ENCODE data around the gene ARPC4. TPM values are rescaled to one million over a fixed set of nuclear protein-coding genes. Genes with fewer than 3 reads are reported as not detected.

The ARPC4 gene
- polyA plus RNA-seq = 166 TPM
- long read RNA-seq, donor 1, transcript ARPC4-201 (6 exons, 2,582 nt) = major isoform, 21 of 24 reads
- long read RNA-seq, donor 1, partial matches to known transcripts = 0 of 24 reads
- long read RNA-seq, donor 1, other reads (novel, unspliced or antisense) = 0 of 24 reads
- long read RNA-seq, donor 2, transcript ARPC4-201 (6 exons, 2,582 nt) = major isoform, 71 of 92 reads
- long read RNA-seq, donor 2, partial matches to known transcripts = 12 of 92 reads
- long read RNA-seq, donor 2, other reads (novel, unspliced or antisense) = 0 of 92 reads
- long read RNA-seq, donor 3 = 0 reads
- long read RNA-seq, donor 4, transcript ARPC4-201 (6 exons, 2,582 nt) = major isoform, 8 of 9 reads
- long read RNA-seq, donor 4, partial matches to known transcripts = 0 of 9 reads
- long read RNA-seq, donor 4, other reads (novel, unspliced or antisense) = 0 of 9 reads
- long read RNA-seq, donor 5, transcript ARPC4-201 (6 exons, 2,582 nt) = major isoform, 23 of 27 reads
- long read RNA-seq, donor 5, partial matches to known transcripts = 0 of 27 reads
- long read RNA-seq, donor 5, other reads (novel, unspliced or antisense) = 0 of 27 reads
- long read RNA-seq, donor 6, transcript ARPC4-201 (6 exons, 2,582 nt) = major isoform, 59 of 249 reads
- long read RNA-seq, donor 6, partial matches to known transcripts = 183 of 249 reads
- long read RNA-seq, donor 6, other reads (novel, unspliced or antisense) = 0 of 249 reads
- long read RNA-seq, donor 7, transcript ARPC4-201 (6 exons, 2,582 nt) = major isoform, 24 of 33 reads
- long read RNA-seq, donor 7, partial matches to known transcripts = 7 of 33 reads
- long read RNA-seq, donor 7, other reads (novel, unspliced or antisense) = 0 of 33 reads
- long read RNA-seq, donor 8, transcript ARPC4-201 (6 exons, 2,582 nt) = major isoform, 83 of 105 reads
- long read RNA-seq, donor 8, partial matches to known transcripts = 16 of 105 reads
- long read RNA-seq, donor 8, other reads (novel, unspliced or antisense) = 0 of 105 reads
- long read RNA-seq, donor 9, transcript ARPC4-201 (6 exons, 2,582 nt) = major isoform, 66 of 209 reads
- long read RNA-seq, donor 9, transcript ARPC4-208 (6 exons, 942 nt) = minor isoform, 6 of 209 reads
- long read RNA-seq, donor 9, partial matches to known transcripts = 135 of 209 reads
- long read RNA-seq, donor 9, other reads (novel, unspliced or antisense) = 0 of 209 reads
- long read RNA-seq, donor 10, transcript ARPC4-201 (6 exons, 2,582 nt) = major isoform, 56 of 81 reads
- long read RNA-seq, donor 10, partial matches to known transcripts = 20 of 81 reads
- long read RNA-seq, donor 10, other reads (novel, unspliced or antisense) = 0 of 81 reads
- long read RNA-seq, donor 11, transcript ARPC4-201 (6 exons, 2,582 nt) = major isoform, 27 of 42 reads
- long read RNA-seq, donor 11, partial matches to known transcripts = 11 of 42 reads
- long read RNA-seq, donor 11, other reads (novel, unspliced or antisense) = 0 of 42 reads

DNA sequence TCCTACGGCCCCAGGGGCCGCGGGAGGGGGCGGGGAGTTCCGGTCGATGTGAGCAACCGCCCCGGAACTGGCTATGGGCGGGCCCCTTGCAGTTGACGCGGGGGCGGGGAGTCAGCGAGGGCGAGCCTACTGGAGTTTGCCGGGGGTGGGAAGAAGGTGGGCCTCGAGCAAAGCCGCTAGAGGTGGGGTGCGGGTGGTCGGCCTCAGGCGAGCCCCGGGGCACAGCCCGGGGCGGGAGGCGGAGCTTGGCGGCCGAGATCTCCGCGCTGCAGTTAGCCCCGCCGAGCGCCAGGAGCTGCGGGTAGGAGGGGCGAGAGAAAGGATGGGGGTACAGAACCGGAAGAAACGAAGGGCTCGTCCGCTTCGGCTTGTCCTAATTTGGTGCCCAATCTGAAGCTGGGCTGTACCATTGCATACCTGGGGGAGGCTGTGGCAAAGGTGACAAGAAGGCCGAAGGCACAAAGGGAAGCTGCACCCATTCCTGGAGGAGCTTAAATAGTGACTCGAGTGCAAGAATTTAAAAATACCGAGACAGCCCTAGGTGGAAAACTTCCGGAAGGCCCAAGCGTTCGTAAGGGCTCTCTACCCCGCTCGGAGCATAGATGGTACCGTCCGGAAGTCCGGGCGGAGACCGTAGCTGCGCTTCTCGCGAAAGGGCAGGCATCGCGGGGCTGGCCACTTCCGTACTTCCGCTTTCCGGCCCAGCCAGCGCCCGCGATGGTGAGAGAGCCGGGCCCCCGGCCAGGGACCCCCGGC lies at the start of gene ARPC4, which contains the start of gene TADA3:
Gene ARPC4, plus strand, starts transcription at position 678 of the 756 bp plus-strand sequence. Its CDS starts 40 bp downstream, at position 718.
Gene TADA3, minus strand, starts transcription at position 69 of the 756 bp plus-strand sequence. CDS start 1,007 bp downstream, outside the sequence.
- peak within 1 kb of the TSS; percentile 91 for H3K27ac ChIP-seq (ENCODE audit: low read length)
- no peaks in the 10 kb centered on the region for H3K9me3 ChIP-seq (ENCODE audit: control insufficient read depth, low read depth, low read length)
- H3K27me3 ChIP-seq (ENCODE audit: control insufficient read depth, insufficient read depth, low read length) = no peaks in the 10 kb centered on the region
- peak; percentile 91 to 98 for DNase-seq
- H3K4me1 ChIP-seq (ENCODE audit: control insufficient read depth, insufficient read depth, low read length) = peaks cover 6% of the 10 kb centered on the region
- peaks cover 35% of the 10 kb centered on the region for H3K36me3 ChIP-seq (ENCODE audit: control insufficient read depth, insufficient read depth, low read length)
- peak within 1 kb of the TSS; percentile 95 for H3K4me3 ChIP-seq (ENCODE audit: low read length)
- 0% methylated on average over 1 of the region's 65 CpGs for WGBS (ENCODE audit: insufficient coverage, low lambda C conversion rate)

DNA sequence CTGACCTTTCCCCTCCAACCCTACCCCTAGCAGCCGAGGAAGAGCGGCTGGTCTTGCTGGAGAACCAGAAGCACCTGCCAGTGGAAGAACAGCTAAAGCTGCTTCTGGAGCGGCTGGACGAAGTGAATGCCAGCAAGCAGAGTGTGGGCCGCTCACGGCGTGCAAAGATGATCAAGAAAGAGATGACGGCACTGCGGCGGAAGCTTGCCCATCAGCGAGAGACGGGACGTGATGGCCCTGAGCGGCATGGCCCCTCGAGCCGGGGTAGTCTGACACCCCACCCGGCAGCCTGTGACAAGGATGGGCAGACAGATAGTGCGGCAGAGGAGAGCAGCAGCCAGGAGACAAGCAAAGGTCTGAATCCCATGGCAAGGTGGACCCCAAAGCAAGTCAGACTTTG lies 49.3 kb upstream of the ARPC4 start:
- Histone ChIP-seq H3K4me3 (ENCODE audit: low read length) (no peak overlapping the region), H3K27ac (ENCODE audit: low read length) (no peak overlapping the region), H3K36me3 (ENCODE audit: control insufficient read depth, insufficient read depth, low read length) (peaks cover 93% of the 10 kb centered on the region), H3K4me1 (ENCODE audit: control insufficient read depth, insufficient read depth, low read length) (peaks cover 4% of the 10 kb centered on the region), H3K27me3 (ENCODE audit: control insufficient read depth, insufficient read depth, low read length) (no peaks in the 10 kb centered on the region), H3K9me3 (ENCODE audit: control insufficient read depth, low read depth, low read length) (no peaks in the 10 kb centered on the region)
- DNase-seq = no peak
- WGBS (ENCODE audit: insufficient coverage, low lambda C conversion rate) = no CpG with 5 or more reads among the region's 18 CpGs

DNA sequence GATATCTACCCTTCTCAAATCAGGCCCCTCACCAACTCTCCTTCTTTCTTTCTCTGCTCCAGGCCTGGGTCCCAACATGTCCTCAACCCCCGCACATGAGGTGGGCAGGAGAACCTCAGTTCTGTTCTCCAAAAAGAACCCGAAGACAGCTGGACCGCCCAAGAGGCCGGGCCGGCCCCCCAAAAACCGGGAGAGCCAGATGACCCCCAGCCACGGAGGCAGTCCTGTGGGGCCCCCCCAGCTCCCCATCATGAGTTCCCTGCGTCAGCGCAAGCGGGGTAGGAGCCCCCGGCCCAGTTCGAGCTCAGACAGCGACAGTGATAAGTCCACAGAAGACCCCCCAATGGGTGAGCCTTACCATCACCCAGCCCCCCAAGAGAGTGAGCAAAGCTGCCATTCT lies 48.7 kb upstream of the ARPC4 start:
- WGBS (ENCODE audit: insufficient coverage, low lambda C conversion rate) = no CpG with 5 or more reads among the region's 13 CpGs
- H3K36me3 ChIP-seq (ENCODE audit: control insufficient read depth, insufficient read depth, low read length) = peaks cover 87% of the 10 kb centered on the region
- peaks cover 6% of the 10 kb centered on the region for H3K4me1 ChIP-seq (ENCODE audit: control insufficient read depth, insufficient read depth, low read length)

DNA sequence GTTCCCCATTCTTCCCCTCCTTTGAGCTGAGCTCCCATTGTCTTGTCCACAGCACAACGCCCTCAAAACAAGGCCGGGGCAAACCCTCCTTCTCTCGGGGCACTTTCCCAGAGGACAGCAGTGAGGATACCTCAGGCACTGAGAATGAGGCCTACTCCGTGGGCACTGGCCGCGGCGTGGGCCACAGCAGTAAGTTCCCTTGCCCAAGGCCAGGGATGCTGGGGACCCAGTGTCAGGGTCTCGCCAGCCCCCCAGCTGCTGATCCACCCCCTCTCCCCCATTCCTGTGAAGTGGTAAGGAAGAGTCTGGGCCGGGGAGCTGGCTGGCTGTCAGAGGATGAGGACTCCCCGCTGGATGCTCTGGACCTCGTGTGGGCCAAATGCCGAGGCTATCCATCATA lies 47.4 kb upstream of the ARPC4 start:
- no CpG with 5 or more reads among the region's 12 CpGs for WGBS (ENCODE audit: insufficient coverage, low lambda C conversion rate)
- Histone ChIP-seq H3K27ac (ENCODE audit: low read length) (no peak overlapping the region), H3K9me3 (ENCODE audit: control insufficient read depth, low read depth, low read length) (no peaks in the 10 kb centered on the region), H3K4me3 (ENCODE audit: low read length) (no peak overlapping the region), H3K27me3 (ENCODE audit: control insufficient read depth, insufficient read depth, low read length) (no peaks in the 10 kb centered on the region), H3K4me1 (ENCODE audit: control insufficient read depth, insufficient read depth, low read length) (peaks cover 6% of the 10 kb centered on the region), H3K36me3 (ENCODE audit: control insufficient read depth, insufficient read depth, low read length) (peaks cover 73% of the 10 kb centered on the region)
- DNase-seq = no peak

More for the DNA sequence above, 48.7 kb upstream of the ARPC4 start:
- Histone ChIP-seq H3K27me3 (ENCODE audit: control insufficient read depth, insufficient read depth, low read length) (no peaks in the 10 kb centered on the region), H3K27ac (ENCODE audit: low read length) (no peak overlapping the region), H3K9me3 (ENCODE audit: control insufficient read depth, low read depth, low read length) (no peaks in the 10 kb centered on the region), H3K4me3 (ENCODE audit: low read length) (no peak overlapping the region)
- no peak for DNase-seq

DNA sequence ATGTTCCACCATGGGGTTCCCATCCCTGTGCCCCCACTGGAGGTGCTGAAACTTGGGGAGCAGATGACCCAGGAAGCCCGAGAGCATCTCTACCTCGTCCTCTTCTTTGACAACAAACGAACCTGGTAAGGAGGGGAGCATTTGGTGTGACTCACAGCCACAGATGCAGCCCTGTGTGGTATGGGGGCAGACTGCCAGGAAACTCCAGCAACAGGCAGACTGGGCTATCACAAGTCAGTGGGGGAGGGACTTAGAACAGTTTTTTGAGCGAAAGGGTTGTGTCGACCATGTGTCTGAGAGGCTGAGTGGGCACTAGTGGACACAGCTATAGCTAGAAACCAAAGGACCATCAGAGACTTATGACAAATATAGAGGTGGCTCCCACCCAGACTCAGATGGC lies 46.6 kb upstream of the ARPC4 start:
- peaks cover 68% of the 10 kb centered on the region for H3K36me3 ChIP-seq (ENCODE audit: control insufficient read depth, insufficient read depth, low read length)

DNA sequence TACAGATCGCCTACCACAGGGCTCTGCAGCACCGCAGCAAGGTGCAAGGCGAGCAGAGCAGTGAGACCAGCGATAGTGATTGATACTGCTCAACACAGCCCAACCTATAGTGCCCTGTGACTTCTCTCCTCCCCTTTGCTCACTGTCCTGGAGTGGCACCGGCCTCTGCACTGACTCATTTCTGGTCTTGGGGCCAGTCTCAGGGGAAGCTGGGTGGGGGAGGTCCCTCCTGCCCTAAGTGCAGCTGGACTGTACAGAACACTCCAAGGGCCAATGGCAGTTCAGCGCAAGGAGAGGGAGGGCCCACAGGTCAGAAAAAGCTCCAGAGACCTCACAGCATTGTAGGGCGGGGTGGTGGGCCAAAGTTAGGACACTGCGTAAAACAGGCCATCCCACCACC lies 45.6 kb upstream of the ARPC4 start:
- H3K27ac ChIP-seq (ENCODE audit: low read length) = peak overlapping the region; percentile 65
- H3K4me1 ChIP-seq (ENCODE audit: control insufficient read depth, insufficient read depth, low read length) = peaks cover 6% of the 10 kb centered on the region
- H3K36me3 ChIP-seq (ENCODE audit: control insufficient read depth, insufficient read depth, low read length) = peaks cover 69% of the 10 kb centered on the region
- no CpG with 5 or more reads among the region's 8 CpGs for WGBS (ENCODE audit: insufficient coverage, low lambda C conversion rate)
- no peaks in the 10 kb centered on the region for H3K9me3 ChIP-seq (ENCODE audit: control insufficient read depth, low read depth, low read length)
- no peaks in the 10 kb centered on the region for H3K27me3 ChIP-seq (ENCODE audit: control insufficient read depth, insufficient read depth, low read length)
- no peak overlapping the region for H3K4me3 ChIP-seq (ENCODE audit: low read length)
- DNase-seq = peak; percentile 85 to 88

More for the DNA sequence above, 46.6 kb upstream of the ARPC4 start:
- no peak for DNase-seq
- Histone ChIP-seq H3K4me1 (ENCODE audit: control insufficient read depth, insufficient read depth, low read length) (peaks cover 6% of the 10 kb centered on the region), H3K9me3 (ENCODE audit: control insufficient read depth, low read depth, low read length) (no peaks in the 10 kb centered on the region), H3K4me3 (ENCODE audit: low read length) (no peak overlapping the region), H3K27ac (ENCODE audit: low read length) (peak overlapping the region; percentile 61), H3K27me3 (ENCODE audit: control insufficient read depth, insufficient read depth, low read length) (no peaks in the 10 kb centered on the region)
- no CpG with 5 or more reads among the region's 5 CpGs for WGBS (ENCODE audit: insufficient coverage, low lambda C conversion rate)

DNA sequence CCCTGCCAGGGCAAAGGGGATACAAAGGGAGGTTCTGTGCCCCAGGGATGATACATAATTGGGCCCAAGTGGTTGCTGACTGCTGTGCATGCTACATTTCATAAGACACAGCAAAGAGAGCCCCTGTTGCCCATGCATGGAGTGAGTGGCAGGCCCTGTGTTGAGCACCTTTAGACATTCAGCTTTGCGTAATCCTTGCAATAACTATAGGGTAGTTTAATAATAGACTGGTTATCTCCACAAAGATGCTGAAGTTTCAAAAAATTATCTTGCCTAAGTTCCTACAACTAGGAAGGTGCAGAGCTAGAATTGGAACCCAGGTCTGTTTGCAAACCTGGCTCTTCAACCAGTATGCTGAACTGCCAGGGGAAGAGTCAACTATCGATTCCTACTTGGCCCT lies 44.9 kb upstream of the ARPC4 start:
- H3K4me3 ChIP-seq (ENCODE audit: low read length) = no peak overlapping the region
- no peaks in the 10 kb centered on the region for H3K27me3 ChIP-seq (ENCODE audit: control insufficient read depth, insufficient read depth, low read length)
- no CpG with 5 or more reads among the region's 2 CpGs for WGBS (ENCODE audit: insufficient coverage, low lambda C conversion rate)
- no peaks in the 10 kb centered on the region for H3K9me3 ChIP-seq (ENCODE audit: control insufficient read depth, low read depth, low read length)
- peak overlapping the region; percentile 96 for H3K27ac ChIP-seq (ENCODE audit: low read length)
- H3K4me1 ChIP-seq (ENCODE audit: control insufficient read depth, insufficient read depth, low read length) = peaks cover 6% of the 10 kb centered on the region
- DNase-seq = peak; percentile 58 to 76
- H3K36me3 ChIP-seq (ENCODE audit: control insufficient read depth, insufficient read depth, low read length) = peaks cover 69% of the 10 kb centered on the region

DNA sequence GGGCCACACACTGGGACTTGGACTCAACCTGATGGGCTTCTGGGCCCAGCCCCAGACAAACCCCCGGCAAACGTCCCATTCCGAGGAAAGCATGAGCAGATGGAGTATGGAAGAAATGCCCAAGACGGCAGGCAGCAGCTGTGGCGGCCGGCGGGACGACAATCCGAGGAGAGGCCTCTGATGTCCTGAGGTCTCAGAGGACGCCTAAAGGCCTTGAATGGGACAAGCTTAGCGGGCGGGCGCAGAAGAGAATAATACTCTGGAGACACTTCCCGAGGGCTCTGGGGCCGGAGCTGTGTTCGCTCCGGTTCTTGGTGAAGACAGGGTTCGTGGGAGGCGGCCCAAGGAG lies 43.6 kb upstream of the ARPC4 start:
- Histone ChIP-seq H3K4me3 (ENCODE audit: low read length) (peak overlapping the region; percentile 87), H3K4me1 (ENCODE audit: control insufficient read depth, insufficient read depth, low read length) (peaks cover 6% of the 10 kb centered on the region), H3K27me3 (ENCODE audit: control insufficient read depth, insufficient read depth, low read length) (no peaks in the 10 kb centered on the region), H3K27ac (ENCODE audit: low read length) (peak overlapping the region; percentile 96), H3K9me3 (ENCODE audit: control insufficient read depth, low read depth, low read length) (no peaks in the 10 kb centered on the region), H3K36me3 (ENCODE audit: control insufficient read depth, insufficient read depth, low read length) (peaks cover 63% of the 10 kb centered on the region)
- no peak for DNase-seq
- WGBS (ENCODE audit: insufficient coverage, low lambda C conversion rate) = no CpG with 5 or more reads among the region's 19 CpGs
